Endodermal cell (in vitro differentiated cells): Measurements from ENCODE around the gene CPED1. TPM values are rescaled to one million over a fixed set of nuclear protein-coding genes. Genes with fewer than 3 reads are reported as not detected.

Experiments
- DNase-seq: peaks from one replicate; pipeline ENCODE4 v3.0.0-alpha.2; 2017
- H3K27ac ChIP-seq: 2 replicates; pipeline ENCODE4 v1.5.1; 2013; ENCODE audit warnings: mild to moderate bottlenecking, low read depth, low read length, moderate library complexity
- H3K27me3 ChIP-seq: 2 replicates; pipeline ENCODE4 v1.6.1; 2013; ENCODE audit warnings: mild to moderate bottlenecking, low read length, moderate library complexity; ENCODE audit not compliant: insufficient read depth, control insufficient read depth, poor library complexity, severe bottlenecking
- H3K36me3 ChIP-seq: 2 replicates; pipeline ENCODE4 v1.7.0; 2013; ENCODE audit warnings: mild to moderate bottlenecking, low read length, moderate library complexity; ENCODE audit not compliant: control insufficient read depth, insufficient read depth
- H3K4me1 ChIP-seq: one replicate; pipeline ENCODE4 v1.7.0; 2013; ENCODE audit warnings: low read length; ENCODE audit not compliant: control insufficient read depth, insufficient read depth
- H3K4me3 ChIP-seq: 2 replicates; pipeline ENCODE4 v1.5.1; 2013; ENCODE audit warnings: mild to moderate bottlenecking, low read length, moderate library complexity
- H3K9ac ChIP-seq: 2 replicates; pipeline ENCODE4 v1.6.1; 2013; ENCODE audit warnings: mild to moderate bottlenecking, low read length, moderate library complexity; ENCODE audit not compliant: poor library complexity, severe bottlenecking; ENCODE audit errors: extremely low read depth
- H3K9me3 ChIP-seq: 2 replicates; pipeline ENCODE4 v1.6.1; 2013; ENCODE audit warnings: mild to moderate bottlenecking, low read length, moderate library complexity; ENCODE audit not compliant: control insufficient read depth
- H3K27ac Mint-ChIP-seq: 2 replicates; pipeline ENCODE4 v1.8.0; 2020; ENCODE audit warnings: mixed read lengths
- H3K27me3 Mint-ChIP-seq: 2 replicates; pipeline ENCODE4 v1.8.0; 2021; ENCODE audit warnings: mild to moderate bottlenecking, mixed read lengths; ENCODE audit not compliant: insufficient read depth
- H3K36me3 Mint-ChIP-seq: 2 replicates; pipeline ENCODE4 v1.8.0; 2020; ENCODE audit warnings: low read depth, mixed read lengths
- H3K4me1 Mint-ChIP-seq: 2 replicates; pipeline ENCODE4 v1.8.0; 2020; ENCODE audit warnings: mixed read lengths
- H3K4me3 Mint-ChIP-seq: 2 replicates; pipeline ENCODE4 v1.8.0; 2020; ENCODE audit warnings: mild to moderate bottlenecking, moderate library complexity, mixed read lengths
- H3K9me3 Mint-ChIP-seq: 2 replicates; pipeline ENCODE4 v1.8.0; 2020; ENCODE audit warnings: mild to moderate bottlenecking, mixed read lengths
- CTCF ChIP-seq: fragments of 200-600 bp; sonication (generic); conservative IDR thresholded peaks from 2 replicates; pipeline ENCODE4 v1.5.0; 2021; ENCODE audit warnings: antibody characterized with exemption, mild to moderate bottlenecking
- WGBS, 2 experiments: methylation state at CpG; one replicate each; pipeline versions ENCODE4 v1.1.5 to v1.1.7; 2013; ENCODE audit warnings: missing lambda C conversion rate in 2 of 2, mixed read lengths in 1 of 2; ENCODE audit not compliant: insufficient coverage in 1 of 2, insufficient read length in 1 of 2; 5-methylcytosine and 5-hydroxymethylcytosine counted together
- total RNA-seq, 2 donors: library from RNA; stranded (reverse); fragmentation: NEBNext Ultra II Directional in 1 of 2; extraction: Animal tissue kit (Norgen Biotek cat#: 25700) in 1 of 2; gene quantifications; 2 replicates in 1 of 2; 3 replicates in 1 of 2; pipeline ENCODE4 v1.2.1, GENCODE V29; 2021

The CPED1 gene
- total RNA-seq, 2 donors from 2014 or later = 1.1 TPM; not detected in 1

DNA sequence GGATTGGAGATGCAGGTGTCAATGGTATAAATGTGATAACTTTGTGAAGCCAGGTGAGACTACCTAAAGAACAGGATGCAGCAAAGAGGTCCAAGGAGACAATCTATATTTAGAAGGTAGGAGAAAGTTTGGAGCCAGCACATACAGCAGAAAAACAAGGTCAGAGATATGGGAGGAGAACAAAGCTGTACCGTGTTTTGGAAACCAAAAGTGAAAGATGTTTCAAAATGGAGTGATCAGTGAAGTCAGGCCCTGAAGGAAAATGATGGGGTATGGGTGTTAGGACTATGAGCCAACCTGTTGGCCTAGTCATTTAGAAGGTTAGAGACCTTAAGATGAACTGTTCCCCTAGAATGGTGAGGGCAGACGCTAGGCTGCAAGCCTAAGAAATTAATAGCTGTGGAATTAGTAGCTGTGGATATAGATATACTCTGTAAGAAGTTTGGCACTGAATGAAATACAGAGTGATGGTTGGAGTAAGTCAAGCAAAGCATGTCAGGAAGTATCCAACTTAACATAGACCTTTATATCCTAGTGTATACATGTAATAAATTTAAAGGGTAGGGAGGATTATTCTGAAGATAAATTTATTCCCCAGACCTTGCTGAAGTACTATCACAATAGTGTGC lies 190.5 kb downstream of the CPED1 start:
- H3K27me3 ChIP-seq = no peaks in the 10 kb centered on the region
- Mint-ChIP-seq H3K27me3 (no peaks in the 10 kb centered on the region), H3K27ac (no peak overlapping the region), H3K36me3 (no peaks in the 10 kb centered on the region), H3K9me3 (no peaks in the 10 kb centered on the region), H3K4me3 (no peak overlapping the region), H3K4me1 (peaks cover 2% of the 10 kb centered on the region)
- H3K9ac ChIP-seq = no peak overlapping the region
- 86 to 90% methylated on average over 2 of the region's 2 CpGs for WGBS, 2 experiments
- no peaks in the 10 kb centered on the region for H3K9me3 ChIP-seq
- H3K36me3 ChIP-seq = no peaks in the 10 kb centered on the region
- DNase-seq = no peak
- no peaks in the 10 kb centered on the region for H3K4me1 ChIP-seq
- TF ChIP-seq CTCF = no peak
- H3K4me3 ChIP-seq = no peak overlapping the region
- H3K27ac ChIP-seq = no peak overlapping the region

DNA sequence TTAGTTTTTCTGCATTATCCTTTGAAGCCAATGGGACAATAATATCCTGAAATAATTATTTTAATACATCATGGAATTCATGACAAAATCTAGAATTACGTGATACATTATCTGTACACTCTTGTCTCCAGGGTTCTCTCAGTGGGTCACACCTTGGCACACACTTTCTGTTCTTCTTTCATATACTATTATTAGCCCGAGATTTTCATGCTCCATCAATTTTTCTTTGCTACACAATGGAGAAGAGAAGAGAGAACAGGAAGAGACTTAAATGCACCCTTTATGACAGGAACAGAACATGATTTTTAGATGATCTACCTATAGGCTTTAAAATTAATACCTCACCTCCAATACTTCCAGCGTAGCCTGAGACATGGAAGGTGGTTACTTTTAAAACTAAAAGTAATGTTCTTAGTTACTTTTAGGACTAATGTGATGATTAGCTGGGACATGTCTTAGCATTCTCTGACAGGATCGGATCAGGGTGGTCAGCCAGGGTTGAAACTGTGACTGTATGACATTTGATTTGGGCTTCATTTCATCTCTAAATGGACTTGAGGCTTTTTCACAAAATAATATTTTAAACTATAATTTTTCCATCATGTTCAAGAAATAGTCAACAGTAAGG lies 192.0 kb downstream of the CPED1 start:
- Mint-ChIP-seq H3K36me3 (no peaks in the 10 kb centered on the region), H3K4me1 (peaks cover 2% of the 10 kb centered on the region), H3K9me3 (no peaks in the 10 kb centered on the region), H3K27me3 (no peaks in the 10 kb centered on the region), H3K4me3 (no peak overlapping the region), H3K27ac (no peak overlapping the region)
- Histone ChIP-seq H3K9ac (no peak overlapping the region), H3K27ac (no peak overlapping the region), H3K4me1 (no peaks in the 10 kb centered on the region), H3K36me3 (no peaks in the 10 kb centered on the region), H3K9me3 (no peaks in the 10 kb centered on the region), H3K4me3 (no peak overlapping the region), H3K27me3 (no peaks in the 10 kb centered on the region)
- 95 to 100% methylated on average over 1 to 4 of the region's 4 CpGs for WGBS, 2 experiments
- DNase-seq = no peak
- no peak for TF ChIP-seq CTCF

- DNase-seq = no peak
- no peak for TF ChIP-seq CTCF
- H3K4me3 Mint-ChIP-seq = no peak overlapping the region
- no peaks in the 10 kb centered on the region for H3K4me1 Mint-ChIP-seq
- Histone ChIP-seq H3K27me3 (no peaks in the 10 kb centered on the region), H3K4me1 (no peaks in the 10 kb centered on the region), H3K36me3 (no peaks in the 10 kb centered on the region), H3K27ac (no peak overlapping the region), H3K9ac (no peak overlapping the region), H3K4me3 (no peak overlapping the region), H3K9me3 (no peaks in the 10 kb centered on the region)
- no peaks in the 10 kb centered on the region for H3K27me3 Mint-ChIP-seq
- no peak overlapping the region for H3K27ac Mint-ChIP-seq
- no peaks in the 10 kb centered on the region for H3K36me3 Mint-ChIP-seq
- WGBS, 2 experiments = no CpG with 5 or more reads among the region's 1 CpG
- no peaks in the 10 kb centered on the region for H3K9me3 Mint-ChIP-seq
Observed at GRCh38 chr7:121181357-121181756, 192.8 kb downstream of the CPED1 start.
